Measurements from ENCODE around the gene SERPINA5. TPM values are rescaled to one million over a fixed set of nuclear protein-coding genes. Genes with fewer than 3 reads are reported as not detected.
A peak's percentile ranks its signal among the peaks of the same experiment; 100 is the strongest.

SERPINA5 gene
- total RNA-seq, 1 experiment from 2014 or later = 2.2 TPM

DNA sequence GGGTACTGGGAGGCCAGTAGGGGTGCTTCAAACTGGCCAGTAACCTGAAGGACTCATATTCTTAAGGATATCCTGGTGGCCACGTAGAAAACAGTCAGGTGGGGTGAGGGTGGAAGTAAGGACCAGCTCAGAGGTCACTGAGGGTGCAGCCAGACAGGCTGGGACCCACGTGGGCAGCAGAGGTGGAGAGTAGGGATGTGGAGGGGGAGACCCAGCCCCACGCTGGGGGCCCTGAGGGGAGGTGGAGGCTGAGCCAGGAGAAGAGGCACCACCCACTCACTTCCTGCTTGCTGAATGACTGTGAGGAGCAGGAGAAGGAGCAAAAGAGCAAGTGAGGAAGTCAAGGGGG lies 18.4 kb downstream of the SERPINA5 start:
- BruUV-seq (replicated peaks) = no TSS peak
- Histone ChIP-seq H3K4me3 (ENCODE audit: low read depth, low read length) (no peak overlapping the region), H3K36me3 (ENCODE audit: control insufficient read depth, insufficient read depth, low read length) (no peaks in the 10 kb centered on the region), H3K27me3 (replicated peaks; ENCODE audit: control insufficient read depth, insufficient read depth, low read length) (no peaks in the 10 kb centered on the region), H3K4me1 (peaks cover 46% of the 10 kb centered on the region), H3K9me3 (no peaks in the 10 kb centered on the region)
- CTCF ChIA-PET = interaction anchor here (1.5 kb wide), 1 partner anchor 166 kb away, joined by 5 read pairs; no protein-coding TSS in a partner anchor
- Mint-ChIP-seq H3K27ac (ENCODE audit: unreplicated experiment) (peak overlapping the region; percentile 92), H3K4me1 (ENCODE audit: low read depth, unreplicated experiment) (peaks cover 35% of the 10 kb centered on the region), H3K36me3 (ENCODE audit: insufficient read depth, unreplicated experiment) (peaks cover 10% of the 10 kb centered on the region), H3K9me3 (ENCODE audit: unreplicated experiment) (no peaks in the 10 kb centered on the region), H3K4me3 (ENCODE audit: unreplicated experiment) (peak overlapping the region; percentile 42), H3K27me3 (ENCODE audit: insufficient read depth, unreplicated experiment) (no peaks in the 10 kb centered on the region)
- peak in 1 of 2 experiments; percentile 65 for DNase-seq
- POLR2A ChIA-PET = no interaction called here
- intact Hi-C loops (cut with micrococcal nuclease; ENCODE audit: unreplicated experiment) = loop anchor here (1.0 kb wide), 1 partner anchor 38 kb away; no protein-coding TSS in a partner anchor
- TF ChIP-seq, protein P1, sequence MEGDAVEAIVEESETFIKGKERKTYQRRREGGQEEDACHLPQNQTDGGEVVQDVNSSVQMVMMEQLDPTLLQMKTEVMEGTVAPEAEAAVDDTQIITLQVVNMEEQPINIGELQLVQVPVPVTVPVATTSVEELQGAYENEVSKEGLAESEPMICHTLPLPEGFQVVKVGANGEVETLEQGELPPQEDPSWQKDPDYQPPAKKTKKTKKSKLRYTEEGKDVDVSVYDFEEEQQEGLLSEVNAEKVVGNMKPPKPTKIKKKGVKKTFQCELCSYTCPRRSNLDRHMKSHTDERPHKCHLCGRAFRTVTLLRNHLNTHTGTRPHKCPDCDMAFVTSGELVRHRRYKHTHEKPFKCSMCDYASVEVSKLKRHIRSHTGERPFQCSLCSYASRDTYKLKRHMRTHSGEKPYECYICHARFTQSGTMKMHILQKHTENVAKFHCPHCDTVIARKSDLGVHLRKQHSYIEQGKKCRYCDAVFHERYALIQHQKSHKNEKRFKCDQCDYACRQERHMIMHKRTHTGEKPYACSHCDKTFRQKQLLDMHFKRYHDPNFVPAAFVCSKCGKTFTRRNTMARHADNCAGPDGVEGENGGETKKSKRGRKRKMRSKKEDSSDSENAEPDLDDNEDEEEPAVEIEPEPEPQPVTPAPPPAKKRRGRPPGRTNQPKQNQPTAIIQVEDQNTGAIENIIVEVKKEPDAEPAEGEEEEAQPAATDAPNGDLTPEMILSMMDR (IDR thresholded peaks at IDR 0.05; ENCODE audit: insufficient read depth in 1 of 2, low read depth in 1 of 2, low read length in 1 of 2, severe bottlenecking in 1 of 2, unreplicated experiment in 1 of 2) = no peak

DNA sequence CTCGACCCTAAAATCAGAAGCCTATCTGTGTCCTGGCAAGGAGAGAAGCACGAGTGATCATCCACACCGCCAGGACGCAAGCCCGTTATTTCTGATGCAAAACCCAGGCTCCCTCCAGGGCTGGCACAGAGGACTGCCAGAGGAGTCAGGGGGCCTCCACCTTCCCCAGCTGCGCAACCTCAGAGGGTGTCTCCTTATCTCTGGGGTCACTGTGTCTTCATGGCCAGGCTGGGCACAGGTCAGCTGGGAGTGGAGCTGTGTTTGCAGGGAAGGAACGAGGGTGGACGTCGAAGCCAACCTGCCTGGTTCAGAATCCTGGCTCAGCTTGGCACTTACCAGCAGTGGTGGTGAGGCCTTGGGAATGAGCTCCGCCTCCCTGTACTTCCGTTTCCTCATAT lies 18.9 kb downstream of the SERPINA5 start:
- TF ChIP-seq, protein P1 (IDR thresholded peaks at IDR 0.05; ENCODE audit: insufficient read depth in 1 of 2, low read depth in 1 of 2, low read length in 1 of 2, severe bottlenecking in 1 of 2, unreplicated experiment in 1 of 2) = no peak
- intact Hi-C loops (cut with micrococcal nuclease; ENCODE audit: unreplicated experiment) = loop anchor here (1.0 kb wide), 1 partner anchor 37 kb away; no protein-coding TSS in a partner anchor
- DNase-seq = no peak
- H3K4me1 Mint-ChIP-seq (ENCODE audit: low read depth, unreplicated experiment) = peaks cover 30% of the 10 kb centered on the region
- H3K27me3 ChIP-seq (replicated peaks; ENCODE audit: control insufficient read depth, insufficient read depth, low read length) = no peaks in the 10 kb centered on the region
- H3K36me3 ChIP-seq (ENCODE audit: control insufficient read depth, insufficient read depth, low read length) = no peaks in the 10 kb centered on the region
- H3K9me3 Mint-ChIP-seq (ENCODE audit: unreplicated experiment) = no peaks in the 10 kb centered on the region
- peaks cover 46% of the 10 kb centered on the region for H3K4me1 ChIP-seq
- CTCF ChIA-PET = no interaction called here
- POLR2A ChIA-PET = no interaction called here
- H3K27ac Mint-ChIP-seq (ENCODE audit: unreplicated experiment) = peak overlapping the region; percentile 92
- H3K4me3 Mint-ChIP-seq (ENCODE audit: unreplicated experiment) = peak overlapping the region; percentile 35
- no peak overlapping the region for H3K4me3 ChIP-seq (ENCODE audit: low read depth, low read length)
- no peaks in the 10 kb centered on the region for H3K27me3 Mint-ChIP-seq (ENCODE audit: insufficient read depth, unreplicated experiment)
- BruUV-seq (replicated peaks) = no TSS peak
- peaks cover 10% of the 10 kb centered on the region for H3K36me3 Mint-ChIP-seq (ENCODE audit: insufficient read depth, unreplicated experiment)
- H3K9me3 ChIP-seq = no peaks in the 10 kb centered on the region

DNA sequence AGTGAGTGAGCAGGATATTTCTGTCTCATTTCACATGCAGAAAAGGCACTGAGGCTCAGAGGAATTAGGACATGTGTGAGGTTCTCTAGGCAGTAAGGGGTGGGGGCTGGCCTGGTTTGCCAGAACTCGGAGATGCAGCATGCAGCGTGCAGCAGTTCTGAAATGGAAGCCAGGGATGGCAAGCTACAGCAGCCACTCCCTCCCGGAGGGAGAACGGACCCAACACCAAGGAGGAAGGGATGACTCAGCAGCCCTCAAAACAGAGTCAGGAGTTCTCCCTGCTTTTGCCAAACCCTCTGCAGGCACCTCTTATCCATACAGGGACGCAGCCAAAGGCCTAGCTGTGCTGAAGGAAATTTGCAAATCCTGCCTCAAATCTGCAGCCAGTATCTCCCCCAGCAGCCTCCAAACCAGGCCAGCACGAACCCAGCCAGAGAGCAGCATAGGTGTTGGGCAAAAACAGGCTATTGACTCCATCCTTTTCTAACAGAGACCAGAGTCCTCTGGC lies 20.7 kb downstream of the SERPINA5 start:
- Mint-ChIP-seq H3K4me3 (ENCODE audit: unreplicated experiment) (no peak overlapping the region), H3K36me3 (ENCODE audit: insufficient read depth, unreplicated experiment) (peaks cover 5% of the 10 kb centered on the region), H3K27ac (ENCODE audit: unreplicated experiment) (peak overlapping the region; percentile 50), H3K27me3 (ENCODE audit: insufficient read depth, unreplicated experiment) (no peaks in the 10 kb centered on the region), H3K9me3 (ENCODE audit: unreplicated experiment) (no peaks in the 10 kb centered on the region), H3K4me1 (ENCODE audit: low read depth, unreplicated experiment) (peaks cover 27% of the 10 kb centered on the region)
- TF ChIP-seq, protein P1 (IDR thresholded peaks at IDR 0.05; ENCODE audit: insufficient read depth in 1 of 2, low read depth in 1 of 2, low read length in 1 of 2, severe bottlenecking in 1 of 2, unreplicated experiment in 1 of 2) = no peak
- no peaks in the 10 kb centered on the region for H3K36me3 ChIP-seq (ENCODE audit: control insufficient read depth, insufficient read depth, low read length)
- intact Hi-C loops (cut with micrococcal nuclease; ENCODE audit: unreplicated experiment) = no loop called here
- POLR2A ChIA-PET = no interaction called here
- H3K9me3 ChIP-seq = no peaks in the 10 kb centered on the region
- BruUV-seq (replicated peaks) = no TSS peak
- H3K4me1 ChIP-seq = peaks cover 46% of the 10 kb centered on the region
- H3K4me3 ChIP-seq (ENCODE audit: low read depth, low read length) = no peak overlapping the region
- no peaks in the 10 kb centered on the region for H3K27me3 ChIP-seq (replicated peaks; ENCODE audit: control insufficient read depth, insufficient read depth, low read length)
- CTCF ChIA-PET = no interaction called here
- no peak for DNase-seq
